Measurements from ENCODE around the gene TCF19. TPM values are rescaled to one million over a fixed set of nuclear protein-coding genes. Genes with fewer than 3 reads are reported as not detected.
A peak's percentile ranks its signal among the peaks of the same experiment; 100 is the strongest.
"Not testable (repeated sequence)": the region's sequence is repeated elsewhere in the genome, so short reads cannot be mapped to it uniquely, and the experiment has no call there.

TCF19 gene
- total RNA-seq, 2 donors from 2014 or later, result 2.2 to 8.3 TPM

DNA sequence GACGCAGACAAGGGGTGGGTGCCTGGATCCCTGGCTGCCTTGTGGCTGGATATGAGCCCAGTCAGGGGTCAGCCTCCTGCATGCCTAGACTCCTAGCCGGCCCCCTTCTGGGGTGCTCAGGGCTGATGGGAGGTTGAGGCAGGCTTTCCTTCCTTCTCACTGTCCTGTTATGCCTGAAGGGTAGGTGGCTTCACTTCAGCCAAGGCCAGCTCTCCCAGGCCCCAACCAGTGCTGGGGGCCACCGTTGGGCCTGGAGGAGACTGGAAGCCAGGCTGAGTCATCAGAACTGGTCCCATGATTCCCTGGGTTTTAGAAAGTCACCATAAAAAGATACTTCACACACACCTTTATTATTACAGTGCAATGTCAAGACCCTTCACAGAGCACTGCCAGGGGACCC is 15.0 kb downstream of the TCF19 start:
- DNase-seq (no peak), ATAC-seq (no peak)
- intact Hi-C loops (cut with DNase I), result no loop called here

- intact Hi-C loops (cut with DNase I), result no loop called here
- ATAC-seq, result no peak
Observed at GRCh38 chr6:31174378-31174777, 16.0 kb downstream of the TCF19 start.

DNA sequence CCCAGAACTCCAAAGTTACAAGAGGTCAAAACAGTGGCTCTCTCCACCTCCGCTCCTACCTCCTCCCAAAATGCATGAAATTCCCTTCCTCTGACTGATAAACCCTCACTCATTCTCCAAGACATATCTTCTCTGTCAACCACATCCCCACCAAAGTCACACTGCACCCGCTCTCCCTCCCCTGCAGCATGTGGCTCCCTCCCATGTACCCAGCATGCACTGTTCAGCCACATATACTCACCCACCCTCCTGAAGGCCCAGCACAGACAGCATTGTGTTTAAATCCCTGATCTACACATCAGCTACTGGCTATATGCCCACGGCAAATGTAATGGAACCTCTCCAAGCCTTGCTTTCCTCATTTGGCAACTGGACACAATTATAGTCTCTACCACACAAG is 17.6 kb downstream of the TCF19 start:
- ATAC-seq (peak; percentile 25 to 38), DNase-seq (no peak)
- intact Hi-C loops (cut with DNase I), result no loop called here

More at GRCh38 chr6:31174378-31174777, 16.0 kb downstream of the TCF19 start:
- no peak for DNase-seq

DNA sequence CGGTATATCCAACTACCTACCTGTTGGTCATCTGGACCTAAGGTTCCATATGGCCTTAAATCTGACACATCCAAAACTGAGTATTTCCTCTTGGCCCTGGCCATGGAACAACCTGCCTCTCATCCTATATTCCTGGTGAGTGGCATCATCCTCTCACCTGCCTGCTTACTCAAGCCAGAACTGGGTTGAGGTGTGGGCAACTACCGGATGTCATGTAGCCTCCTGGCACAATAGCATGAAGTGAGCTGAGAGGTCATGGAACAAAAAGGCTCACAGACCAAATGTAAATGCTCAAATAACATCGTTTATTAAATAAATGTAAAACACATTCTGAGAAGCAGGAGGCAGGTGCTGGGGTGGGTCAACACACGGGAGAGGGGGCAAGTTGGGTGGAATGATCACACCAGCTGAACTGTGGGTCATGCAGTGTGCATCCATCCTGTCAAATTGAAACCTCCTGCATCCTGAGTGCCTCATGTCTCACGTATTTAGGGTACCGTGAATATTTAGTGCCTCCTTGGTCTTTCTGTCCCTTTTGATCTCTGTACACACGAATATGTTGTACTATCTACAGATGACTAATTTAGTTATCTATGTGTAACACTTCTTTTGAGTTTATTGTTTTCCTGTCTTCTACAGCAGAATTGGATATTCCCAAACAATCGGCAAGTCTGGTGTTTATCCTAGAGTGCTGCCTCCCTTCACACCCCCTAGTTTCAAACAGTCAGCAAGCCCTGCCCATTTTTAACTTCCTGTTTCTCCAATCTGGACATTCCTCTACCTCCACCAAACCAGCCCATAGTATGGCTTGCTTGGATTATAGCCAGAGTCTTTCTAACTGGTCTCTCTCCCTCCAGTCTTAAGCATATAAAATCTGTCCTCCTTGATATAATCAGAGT is 20.0 kb downstream of the TCF19 start:
- DNase-seq, result no peak
- intact Hi-C loops (cut with DNase I), result no loop called here
- ATAC-seq, result no peak

- ATAC-seq, result no peak
- intact Hi-C loops (cut with DNase I), result no loop called here
- DNase-seq, result no peak
Observed at GRCh38 chr6:31179042-31179386, 20.6 kb downstream of the TCF19 start.

DNA sequence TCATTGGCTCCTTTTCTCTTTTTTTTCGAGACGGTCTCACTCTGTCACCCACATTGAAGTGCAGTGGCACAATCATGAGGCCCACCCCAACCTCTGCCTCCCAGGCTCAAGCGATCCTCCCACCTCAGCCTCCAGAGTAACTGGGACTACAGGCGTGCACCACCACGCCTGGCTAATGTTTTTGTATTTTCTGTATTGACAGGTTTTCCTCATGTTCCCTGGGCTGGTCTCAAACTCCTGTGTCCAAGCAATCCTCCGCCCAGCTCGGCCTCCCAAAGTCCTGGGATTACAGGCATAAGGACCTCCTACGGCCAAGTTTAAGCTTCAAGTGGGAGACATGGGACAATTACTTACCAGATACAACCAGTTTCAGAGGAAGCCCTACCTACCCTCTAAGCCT is 21.5 kb downstream of the TCF19 start:
- no peak for DNase-seq
- no peak for ATAC-seq
- intact Hi-C loops (cut with DNase I), result no loop called here

DNA sequence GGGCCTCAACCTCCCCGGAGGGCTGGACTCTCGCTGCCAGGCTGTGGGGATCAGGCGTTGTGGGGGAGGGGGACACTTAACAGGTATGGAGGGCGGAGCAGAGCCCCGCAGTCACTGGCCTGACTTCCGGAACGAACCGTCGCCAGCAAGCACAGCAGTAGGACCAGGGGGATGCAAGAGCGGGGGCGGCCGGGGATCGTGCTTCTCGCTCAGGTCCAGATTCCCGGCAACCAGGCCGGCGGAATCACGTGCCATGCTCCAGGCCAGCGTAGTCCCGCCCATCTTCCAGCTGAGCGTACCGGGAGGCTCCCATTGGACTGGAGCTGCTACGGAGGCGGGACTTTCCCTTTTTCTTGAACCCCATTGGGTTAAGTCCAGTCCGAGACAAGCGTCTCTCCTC is 22.1 kb downstream of the TCF19 start:
- intact Hi-C loops (cut with DNase I), result no loop called here
- peak; percentile 96 to 99 for ATAC-seq

GRCh38 chr6:31183287-31183686 is 24.9 kb downstream of the TCF19 start:
- DNase-seq; intact Hi-C loops (cut with DNase I); ATAC-seq: not testable (repeated sequence)

More for the DNA sequence above, 22.1 kb downstream of the TCF19 start:
- DNase-seq, result peak; percentile 80

DNA sequence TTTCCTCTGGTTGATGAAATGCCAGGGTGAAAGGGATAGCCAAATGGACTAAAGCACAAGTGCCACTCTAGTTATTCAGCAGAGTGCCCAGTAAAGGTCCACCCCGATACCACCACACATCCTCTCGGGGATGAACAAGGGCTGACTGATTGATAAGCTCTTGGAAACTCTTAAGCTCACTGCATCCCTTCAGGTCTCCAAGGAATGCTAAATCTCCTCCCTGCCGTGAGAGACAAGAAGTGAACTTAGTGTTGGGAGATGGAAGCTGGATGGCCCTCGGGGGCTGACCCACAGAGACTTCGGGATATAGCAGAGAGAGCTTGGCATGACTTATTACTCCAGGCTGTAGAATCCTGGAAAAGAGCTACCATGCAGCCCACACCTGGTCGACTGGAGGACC is 25.5 kb downstream of the TCF19 start:
- DNase-seq, result not testable (repeated sequence)

DNA sequence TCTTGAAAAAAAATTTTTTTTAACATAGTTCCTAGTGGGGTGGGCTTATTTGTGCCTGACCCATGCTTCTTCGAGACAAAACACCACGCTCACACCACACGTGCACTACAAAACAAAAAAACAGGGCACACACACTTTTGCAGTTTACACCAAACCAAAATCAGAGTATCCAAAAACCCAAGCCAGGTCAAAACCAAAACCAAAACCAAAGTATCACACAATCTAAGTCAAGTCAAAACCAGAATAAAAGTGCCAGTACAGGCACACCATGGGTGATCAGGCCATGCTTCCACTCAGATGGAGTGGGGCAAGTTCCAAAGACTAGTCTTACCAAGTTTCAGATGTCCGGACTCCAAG is 27.3 kb downstream of the TCF19 start:
- DNase-seq; ATAC-seq; intact Hi-C loops (cut with DNase I): not testable (repeated sequence)

More for the DNA sequence above, 25.5 kb downstream of the TCF19 start:
- intact Hi-C loops (cut with DNase I); ATAC-seq: not testable (repeated sequence)

- DNase-seq, result peak; percentile 88
- ATAC-seq, result peak; percentile 49 to 83
- intact Hi-C loops (cut with DNase I), result no loop called here
Observed at GRCh38 chr6:31186052-31186734, 27.8 kb downstream of the TCF19 start.

DNA sequence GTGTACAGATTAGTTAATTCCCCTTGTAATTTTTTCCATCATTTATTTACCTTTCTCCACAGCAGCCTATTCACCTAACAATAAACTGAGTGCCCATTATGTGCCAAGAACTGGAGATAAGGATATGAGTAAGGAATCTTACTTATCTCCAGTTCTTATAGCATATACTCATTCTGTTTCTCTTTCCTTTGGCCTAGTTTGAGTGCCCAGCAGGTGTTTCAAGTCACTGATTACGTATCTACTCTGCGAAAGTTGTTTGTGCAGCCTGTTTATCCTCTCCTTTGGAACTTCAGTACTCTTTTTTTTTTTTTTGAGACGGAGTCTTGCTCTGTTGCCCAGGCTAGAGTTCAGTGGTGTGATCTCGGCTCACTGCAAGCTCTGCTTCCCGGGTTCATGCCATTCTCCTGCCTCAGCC is 29.4 kb downstream of the TCF19 start:
- peak in 1 of 2 donors; percentile 15 for ATAC-seq
- DNase-seq, result no peak
- intact Hi-C loops (cut with DNase I), result no loop called here

DNA sequence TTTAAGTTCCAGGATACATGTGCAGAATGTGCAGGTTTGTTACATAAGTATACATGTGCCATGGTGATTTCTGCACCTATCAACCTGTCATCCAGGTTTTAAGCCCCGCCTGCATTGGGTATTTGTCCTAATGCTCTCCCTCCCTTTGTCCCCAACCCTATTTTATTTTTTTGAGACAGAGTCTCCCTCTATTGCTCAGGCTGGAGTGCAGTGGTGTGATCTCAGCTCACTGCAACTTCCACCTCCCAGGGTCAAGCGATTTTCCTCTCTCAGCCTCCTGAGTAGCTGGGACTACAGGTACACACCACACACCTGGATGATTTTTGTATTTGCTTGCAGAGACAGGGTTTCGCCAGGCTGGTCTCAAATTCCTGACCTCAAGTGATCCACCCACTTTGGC is 30.8 kb downstream of the TCF19 start:
- intact Hi-C loops (cut with DNase I); ATAC-seq; DNase-seq: not testable (repeated sequence)

DNA sequence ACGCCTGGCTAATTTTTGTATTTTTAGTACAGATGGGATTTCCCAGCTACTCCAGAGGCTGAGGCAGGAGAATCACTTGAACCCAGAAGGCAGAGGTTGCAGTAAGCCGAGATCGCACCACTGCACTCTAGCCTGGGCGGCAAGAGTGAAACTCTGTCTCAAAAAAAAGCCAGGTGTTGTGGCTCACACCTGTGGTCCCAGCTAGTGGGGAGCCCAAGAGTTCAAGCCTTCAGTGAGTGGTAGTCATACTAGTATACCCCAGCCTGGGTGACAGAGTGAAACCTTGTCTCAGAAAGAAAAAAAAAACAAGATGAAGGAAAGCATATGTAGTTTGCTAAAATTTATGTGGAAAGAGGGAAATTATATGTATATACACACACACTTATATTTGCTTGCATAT is 32.1 kb downstream of the TCF19 start:
- ATAC-seq (no peak), DNase-seq (no peak)
- intact Hi-C loops (cut with DNase I), result no loop called here

- intact Hi-C loops (cut with DNase I), result loop anchor here (2.0 kb wide), 2 partner anchors 54 to 56 kb away; partner anchors contain the start of gene PSORS1C2 (in 1 of the 2)
- ATAC-seq, result peak in 1 of 2 donors; percentile 26
- peak; percentile 70 for DNase-seq
Observed at GRCh38 chr6:31192431-31193105, 34.2 kb downstream of the TCF19 start.

DNA sequence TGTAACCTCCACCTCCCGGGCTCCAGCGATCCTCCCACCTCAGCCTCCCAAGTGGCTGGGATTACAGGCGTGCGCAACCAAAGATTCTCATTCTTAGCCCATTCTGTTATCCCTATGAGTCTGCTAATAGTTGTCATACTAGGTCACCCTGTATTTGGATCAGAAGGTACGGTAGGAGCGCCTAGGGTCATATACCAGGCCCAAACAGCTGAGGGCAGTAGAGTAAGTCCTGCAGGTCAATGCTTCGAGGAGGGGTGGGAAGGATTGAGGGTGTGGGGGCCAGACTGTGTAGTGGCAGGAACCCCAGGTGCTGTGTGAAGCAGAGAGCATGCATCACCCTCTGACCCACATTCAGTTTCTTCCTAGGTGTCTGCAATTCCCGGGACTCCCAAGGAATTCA is 34.8 kb downstream of the TCF19 start:
- ATAC-seq (no peak), DNase-seq (no peak)
- intact Hi-C loops (cut with DNase I), result loop anchor here (2.0 kb wide), 2 partner anchors 54 to 56 kb away; partner anchors contain the start of gene PSORS1C2 (in 1 of the 2)

DNA sequence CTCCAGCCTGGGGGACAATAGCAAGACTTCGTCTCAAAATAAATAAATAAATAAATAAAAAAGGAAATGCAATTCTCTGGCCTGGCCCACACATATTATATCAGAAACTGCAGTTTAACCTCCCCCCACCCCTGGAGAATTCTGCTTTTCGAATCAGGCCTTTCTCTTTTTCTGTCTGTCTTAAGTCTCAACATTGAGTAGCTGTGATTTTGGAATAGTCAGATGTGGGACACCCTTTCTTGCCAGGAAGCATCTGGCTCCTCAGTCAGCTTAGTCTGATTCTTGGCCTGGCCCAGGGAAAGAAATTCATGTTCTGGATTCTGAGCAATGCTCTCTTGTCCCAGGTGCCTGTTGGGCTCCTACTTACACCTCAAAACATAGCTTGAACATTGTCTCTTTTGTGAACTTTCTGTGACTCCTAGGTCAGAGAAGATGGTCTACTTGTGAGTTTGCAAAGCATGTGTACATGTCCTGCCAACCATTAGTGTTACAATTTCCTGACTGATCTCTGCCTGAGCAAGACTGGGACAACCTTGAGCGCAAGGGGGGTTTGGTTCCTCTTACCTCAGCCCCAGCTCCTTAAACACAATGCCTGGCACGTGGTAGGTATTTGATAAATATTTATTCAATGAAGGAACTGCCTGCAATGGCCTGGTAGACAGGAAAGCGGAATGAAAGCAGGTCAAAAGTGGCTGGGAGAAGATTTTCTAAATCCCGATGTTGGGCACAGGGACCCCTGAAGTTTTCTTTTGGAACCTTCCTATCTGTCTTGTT is 35.9 kb downstream of the TCF19 start:
- DNase-seq, result no peak
- ATAC-seq, result no peak
- intact Hi-C loops (cut with DNase I), result no loop called here

DNA sequence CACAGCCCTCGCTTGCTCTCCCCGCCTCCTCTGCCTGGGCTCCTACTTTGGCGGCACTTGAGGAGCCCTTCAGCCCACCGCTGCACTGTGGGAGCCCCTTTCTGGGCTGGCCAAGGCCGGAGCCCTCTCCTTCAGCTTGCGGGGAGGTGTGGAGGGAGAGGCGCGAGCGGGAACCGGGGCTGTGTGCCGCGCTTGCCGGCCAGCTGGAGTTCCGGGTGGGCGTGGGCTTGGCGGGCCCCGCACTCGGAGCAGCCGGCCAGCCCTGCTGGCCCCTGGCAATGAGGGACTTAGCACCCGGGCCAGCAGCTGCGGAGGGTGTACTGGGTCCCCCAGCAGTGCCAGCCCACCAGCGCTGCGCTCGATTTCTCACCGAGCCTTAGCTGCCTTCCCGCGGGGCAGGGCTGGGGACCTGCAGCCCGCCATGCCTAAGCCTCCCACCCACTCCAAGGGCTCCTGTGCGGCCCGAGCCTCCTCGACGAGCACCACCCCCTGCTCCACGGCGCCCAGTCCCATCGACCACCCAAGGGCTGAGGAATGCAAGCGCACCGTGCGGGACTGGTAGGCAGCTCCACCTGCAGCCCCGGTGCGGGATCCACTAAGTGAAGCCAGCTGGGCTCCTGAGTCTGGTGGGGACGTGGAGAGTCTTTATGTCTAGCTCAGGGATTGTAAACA is 37.1 kb downstream of the TCF19 start:
- ATAC-seq, DNase-seq: not testable (repeated sequence)
- intact Hi-C loops (cut with DNase I), result loop anchor here in 1 of 2 donors (5.0 kb wide), 1 partner anchor 172 kb away; no protein-coding TSS in a partner anchor

All from left cardiac atrium (tissue), 4 donors.